AG04450 (cell line): ENCODE data around the gene ZNF107. TPM values are rescaled to one million over a fixed set of nuclear protein-coding genes. Genes with fewer than 3 reads are reported as not detected.

Source experiments
- CTCF ChIA-PET: fragments of 300-600, 350-600 bp; formaldehyde crosslinking; extraction: SDS; loops from one replicate; lab custom pipeline; 2022; ENCODE audit warnings: antibody characterized with exemption, inconsistent platforms; lab: Charles Lee
- POLR2A ChIA-PET: fragments of 350-600 bp; formaldehyde crosslinking; extraction: SDS; loops from one replicate; lab custom pipeline; 2021; ENCODE audit warnings: antibody characterized with exemption, inconsistent platforms; lab: Yijun Ruan, JAX
- DNase-seq: peaks from one replicate; pipeline ENCODE4 v3.0.0-alpha.2; 2011; ENCODE audit warnings: low read depth, low spot score
- H3K27ac ChIP-seq: one replicate; pipeline ENCODE4 v1.5.1; 2012; ENCODE audit warnings: low read depth, low read length, control low read depth
- H3K27me3 ChIP-seq: one replicate; pipeline ENCODE4 v1.6.0; 2012; ENCODE audit warnings: low read length; ENCODE audit not compliant: control insufficient read depth, insufficient read depth
- H3K4me3 ChIP-seq: 2 replicates; pipeline ENCODE4 v1.5.1; 2011; ENCODE audit warnings: mild to moderate bottlenecking, low read depth, low read length, control low read depth
- H3K9me3 ChIP-seq: 2 replicates; pipeline ENCODE4 v1.5.1; 2012; ENCODE audit warnings: low read length; ENCODE audit not compliant: control insufficient read depth, insufficient read depth
- polyA plus RNA-seq: library from polyadenylated mRNA; depleted of rRNA; stranded (reverse); fragments of >200 nt; gene quantifications from 2 replicates; pipeline ENCODE4 v1.2.3, GENCODE V29; 2011
- TF ChIP-seq, protein P1 (sequence below): IDR thresholded peaks from 2 replicates; pipeline ENCODE4 v1.5.1; 2011; ENCODE audit warnings: low read depth, low read length, control low read depth, inconsistent platforms

Gene ZNF107
- polyA plus RNA-seq, 1 experiment = 3.2 TPM

DNA sequence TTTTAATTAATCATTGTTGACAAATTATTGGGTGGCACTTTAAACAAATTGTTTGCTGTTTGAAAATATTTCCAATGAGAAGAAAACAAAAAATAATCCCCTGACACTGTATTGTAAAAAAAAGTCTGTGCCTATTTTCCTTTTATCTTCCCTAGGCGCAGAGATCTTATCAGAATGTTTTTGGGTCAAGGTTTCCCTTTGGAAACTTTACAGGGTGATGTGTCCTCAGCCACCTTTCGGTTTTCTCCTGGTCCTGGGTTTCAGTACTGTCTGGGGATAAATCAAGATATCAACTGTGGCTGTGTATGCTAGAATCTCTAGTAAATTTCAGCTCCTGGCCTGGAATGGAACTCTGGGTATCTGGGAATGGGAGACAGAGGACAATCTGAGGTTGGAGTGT, 1.4 kb downstream of the ZNF107 start:
- Histone ChIP-seq H3K9me3 (peaks cover 13% of the 10 kb centered on the region), H3K27ac (no peak overlapping the region), H3K4me3 (peak overlapping the region; percentile 84; the same call in 1 of the 2 replicates), H3K27me3 (no peaks in the 10 kb centered on the region)
- TF ChIP-seq, protein P1, sequence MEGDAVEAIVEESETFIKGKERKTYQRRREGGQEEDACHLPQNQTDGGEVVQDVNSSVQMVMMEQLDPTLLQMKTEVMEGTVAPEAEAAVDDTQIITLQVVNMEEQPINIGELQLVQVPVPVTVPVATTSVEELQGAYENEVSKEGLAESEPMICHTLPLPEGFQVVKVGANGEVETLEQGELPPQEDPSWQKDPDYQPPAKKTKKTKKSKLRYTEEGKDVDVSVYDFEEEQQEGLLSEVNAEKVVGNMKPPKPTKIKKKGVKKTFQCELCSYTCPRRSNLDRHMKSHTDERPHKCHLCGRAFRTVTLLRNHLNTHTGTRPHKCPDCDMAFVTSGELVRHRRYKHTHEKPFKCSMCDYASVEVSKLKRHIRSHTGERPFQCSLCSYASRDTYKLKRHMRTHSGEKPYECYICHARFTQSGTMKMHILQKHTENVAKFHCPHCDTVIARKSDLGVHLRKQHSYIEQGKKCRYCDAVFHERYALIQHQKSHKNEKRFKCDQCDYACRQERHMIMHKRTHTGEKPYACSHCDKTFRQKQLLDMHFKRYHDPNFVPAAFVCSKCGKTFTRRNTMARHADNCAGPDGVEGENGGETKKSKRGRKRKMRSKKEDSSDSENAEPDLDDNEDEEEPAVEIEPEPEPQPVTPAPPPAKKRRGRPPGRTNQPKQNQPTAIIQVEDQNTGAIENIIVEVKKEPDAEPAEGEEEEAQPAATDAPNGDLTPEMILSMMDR = no peak
- POLR2A ChIA-PET = no interaction called here
- DNase-seq = no peak
- CTCF ChIA-PET = no interaction called here

DNA sequence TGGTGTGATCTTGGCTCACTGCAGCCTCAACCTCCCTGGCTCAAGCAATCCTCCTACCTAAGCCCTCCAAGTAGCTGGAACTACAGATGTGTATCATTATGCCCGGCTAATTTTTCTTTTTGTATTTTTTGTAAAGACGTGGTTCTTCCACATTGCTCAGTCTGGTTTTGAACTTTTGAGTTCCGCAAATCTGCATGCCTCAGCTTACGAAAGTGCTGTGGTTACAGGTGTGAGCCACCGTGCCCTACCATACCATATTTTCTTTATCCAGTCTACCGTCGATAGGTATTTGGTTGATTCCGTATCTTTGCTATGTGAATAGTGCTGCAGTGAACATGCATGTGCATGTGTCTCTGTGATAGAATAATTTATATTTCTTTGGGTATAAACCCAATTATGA, 6.5 kb downstream of the ZNF107 start:
- CTCF ChIA-PET = no interaction called here
- DNase-seq = no peak
- POLR2A ChIA-PET = no interaction called here

DNA sequence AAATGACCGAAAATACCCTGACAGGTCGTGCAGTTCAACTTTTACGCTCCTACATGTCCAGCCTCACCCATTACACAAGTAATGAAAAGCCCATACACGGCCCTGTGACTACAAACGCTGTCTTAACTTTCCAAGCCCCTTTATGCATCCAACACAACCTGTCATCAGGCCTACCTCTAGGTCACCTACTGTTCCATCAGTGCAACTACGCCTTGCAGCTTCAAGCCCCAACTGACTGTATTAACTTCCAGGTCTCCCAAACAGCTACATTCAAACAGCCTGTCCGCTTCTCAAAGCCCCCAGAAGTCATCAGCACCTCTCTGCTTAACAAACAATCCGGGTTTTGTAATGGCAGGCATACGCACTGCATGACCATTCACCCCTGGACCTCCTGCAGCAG, 19.2 kb downstream of the ZNF107 start:
- CTCF ChIA-PET = no interaction called here
- Histone ChIP-seq H3K9me3 (peaks cover 28% of the 10 kb centered on the region), H3K27ac (no peak overlapping the region), H3K27me3 (no peaks in the 10 kb centered on the region), H3K4me3 (no peak overlapping the region)
- TF ChIP-seq, protein P1 = no peak
- POLR2A ChIA-PET = no interaction called here
- no peak for DNase-seq

More for the DNA sequence above, 6.5 kb downstream of the ZNF107 start:
- H3K4me3 ChIP-seq = no peak overlapping the region
- H3K27me3 ChIP-seq = no peaks in the 10 kb centered on the region
- no peak overlapping the region for H3K27ac ChIP-seq
- TF ChIP-seq, protein P1 = no peak
- peaks cover 20% of the 10 kb centered on the region for H3K9me3 ChIP-seq

DNA sequence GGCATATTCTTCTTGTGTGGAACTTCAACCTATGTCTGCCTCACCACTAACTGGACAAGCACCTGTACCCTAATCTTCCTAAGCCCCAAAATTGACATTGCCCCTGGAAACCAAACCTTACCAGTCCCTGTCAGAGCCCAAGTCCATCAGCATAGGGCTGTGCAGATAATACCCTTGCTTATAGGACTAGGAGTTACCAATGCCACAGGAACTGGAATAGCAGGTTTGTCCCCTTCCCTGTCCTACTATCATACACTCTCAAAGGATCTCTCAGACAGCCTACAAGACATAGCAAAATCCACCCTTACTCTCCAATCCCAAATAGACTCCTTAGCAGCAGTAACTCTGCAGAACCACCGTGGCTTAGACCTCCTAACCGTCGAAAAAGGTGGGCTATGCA, 19.8 kb downstream of the ZNF107 start:
- ChIA-PET CTCF (no interaction called here), POLR2A (no interaction called here)
- Histone ChIP-seq H3K9me3 (peaks cover 21% of the 10 kb centered on the region), H3K4me3 (no peak overlapping the region), H3K27me3 (no peaks in the 10 kb centered on the region), H3K27ac (no peak overlapping the region)
- TF ChIP-seq, protein P1 = no peak
- no peak for DNase-seq

DNA sequence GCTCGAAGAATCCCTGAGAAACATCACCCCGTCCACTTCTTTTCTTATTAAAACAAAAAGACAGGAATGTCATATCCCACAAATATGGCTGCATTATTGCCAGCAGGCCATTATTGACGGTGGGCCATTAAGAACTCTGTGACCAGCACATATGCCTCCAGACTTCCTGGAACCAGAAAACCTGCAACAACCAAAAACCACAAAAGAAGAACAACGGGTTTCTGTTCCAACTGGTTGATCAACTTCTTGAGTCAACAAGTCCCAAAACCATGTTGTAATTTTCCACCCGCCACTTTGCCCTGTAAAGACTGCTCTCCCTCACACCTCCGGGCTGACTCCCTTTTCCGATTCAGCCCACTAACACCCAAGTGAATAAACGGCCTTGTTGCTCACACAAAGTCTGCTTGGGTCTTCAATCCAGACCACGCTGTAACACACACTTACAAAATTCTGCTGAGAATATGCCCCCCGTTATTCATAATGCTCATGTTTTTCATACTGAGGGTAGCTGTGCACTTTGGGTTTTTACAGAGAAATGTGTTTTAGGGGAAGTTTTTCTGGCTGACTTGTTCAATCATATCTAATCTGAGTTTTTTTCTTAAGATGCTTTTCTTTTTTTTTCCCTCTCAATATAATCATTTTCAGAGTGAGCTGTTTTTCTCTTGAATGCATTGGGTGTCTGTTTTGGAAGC, 20.7 kb downstream of the ZNF107 start:
- POLR2A ChIA-PET = no interaction called here
- Histone ChIP-seq H3K9me3 (peaks cover 14% of the 10 kb centered on the region), H3K27ac (no peak overlapping the region), H3K27me3 (no peaks in the 10 kb centered on the region), H3K4me3 (no peak overlapping the region)
- CTCF ChIA-PET = no interaction called here
- TF ChIP-seq, protein P1 = no peak
- DNase-seq = no peak
